K562 (cell line): Measurements from ENCODE around the gene SFTPB. TPM values are rescaled to one million over a fixed set of nuclear protein-coding genes. Genes with fewer than 3 reads are reported as not detected.

Source experiments
- ATF6 ChIP-seq: sonication (generic); formaldehyde crosslinking; IDR thresholded peaks from 2 replicates; pipeline ENCODE4 v1.4.0; 2020; ENCODE audit warnings: mild to moderate bottlenecking, missing genetic modification reagents
- CBFA2T2 ChIP-seq: fragments of 450-650 bp; conservative IDR thresholded peaks from 2 replicates; pipeline ENCODE4 v1.6.1; 2017; ENCODE audit warnings: mild to moderate bottlenecking
- CCNT2 ChIP-seq: IDR thresholded peaks from 2 replicates; pipeline ENCODE4 v1.6.1; 2011; ENCODE audit warnings: borderline replicate concordance, low read depth, mild to moderate bottlenecking, moderate library complexity, mixed read lengths, low read length; ENCODE audit not compliant: insufficient read length; ENCODE audit errors: extremely low read depth
- CREB3L1 ChIP-seq: fragments of 450-650 bp; IDR thresholded peaks from 2 replicates; pipeline ENCODE4 v1.6.1; 2014; ENCODE audit warnings: low read depth, mild to moderate bottlenecking, moderate library complexity, borderline replicate concordance
- ETV1 ChIP-seq: fragments of 450-650 bp; conservative IDR thresholded peaks from 2 replicates; pipeline ENCODE4 v1.6.1; 2016; ENCODE audit warnings: missing genetic modification characterization, control low read depth, low read depth, missing compliant biosample characterization
- GMEB1 ChIP-seq: fragments of 250-450 bp; sonication (Bioruptor Pico); IDR thresholded peaks from 2 replicates; pipeline ENCODE4 v1.4.0; 2020; ENCODE audit warnings: mild to moderate bottlenecking
- KDM4B ChIP-seq, 2 experiments: fragments of 450-650 bp in 1 of 2; sonication (generic) in 1 of 2; IDR thresholded peaks; 2 replicates each; pipeline ENCODE4 v1.6.1; 2016 to 2017; ENCODE audit warnings: borderline replicate concordance in 2 of 2, antibody characterized with exemption in 1 of 2, low read depth in 1 of 2, mild to moderate bottlenecking in 1 of 2
- NR2C2 ChIP-seq, 2 experiments: fragments of 200-800 bp in 1 of 2; sonication (Bioruptor generic) in 1 of 2; sonication (generic) in 1 of 2; formaldehyde crosslinking in 1 of 2; IDR thresholded peaks; 2 replicates each; pipeline versions ENCODE4 v1.6.1 to v1.8.0; 2016 to 2022; ENCODE audit warnings: mild to moderate bottlenecking in 1 of 2, missing compliant biosample characterization in 1 of 2, missing genetic modification characterization in 1 of 2, missing genetic modification reagents in 1 of 2
- REST ChIP-seq, 2 experiments: fragments of 450-650 bp; formaldehyde crosslinking in 1 of 2; IDR thresholded peaks; 2 replicates each; pipeline versions ENCODE4 v1.4.0 to v1.6.1; 2014 to 2020; ENCODE audit warnings: mild to moderate bottlenecking in 2 of 2, borderline replicate concordance in 1 of 2, low read depth in 1 of 2
- TCFL5 ChIP-seq: fragments of 250-450 bp; sonication (Bioruptor Pico); conservative IDR thresholded peaks from 2 replicates; pipeline ENCODE4 v1.6.1; 2021; ENCODE audit warnings: mild to moderate bottlenecking, moderate library complexity, matching md5 sums
- polyA plus RNA-seq, 8 experiments: library from polyadenylated mRNA; depleted of rRNA in 4 of 8; stranded (reverse) in 5 of 8; unstranded in 3 of 8; fragments of >200 nt; fragmentation: Nextera tagmentation in 2 of 8; fragmentation: Illumina TruSeq in 1 of 8; extraction: Ambion mirVana in 2 of 8; extraction: Trizol in 1 of 8; gene quantifications; 2 replicates each; pipeline versions ENCODE4 v1.2.1 to v1.2.3, GENCODE V29; 2011 to 2014; ENCODE audit warnings: inconsistent platforms in 1 of 8, missing spikeins in 1 of 8
- total RNA-seq, 7 experiments: library from RNA; depleted of rRNA in 6 of 7; stranded (reverse); fragments of >200 nt in 6 of 7; fragmentation: Illumina TruSeq in 2 of 7; extraction: Trizol in 2 of 7; gene quantifications; 2 replicates each; pipeline versions ENCODE4 v1.2.1 to v1.2.3, GENCODE V29; 2011 to 2021; ENCODE audit warnings: low replicate concordance in 1 of 7

Gene SFTPB
- total and polyA plus RNA-seq, 9 of the 15 experiments (the other 6 are each of a cell fraction or from before 2014, with no cell fraction given): 0.03 to 7.0 TPM; not detected in 7

GRCh38 chr2:85611705-85612587 is 56.1 kb downstream of the SFTPB start, which contains the start of gene C2orf68 (continued):
- TF ChIP-seq ATF6 (CRISPR knock-in tag) (no peak; the same call in 1 of the 2 replicates), CCNT2 (no peak), KDM4B (IDR thresholded peaks at IDR 0.05; ENCODE audit: borderline replicate concordance in 2 of 2, low read depth in 1 of 2) (peak in 1 of 2 experiments; percentile 89; a peak in 1 of 4 replicates), TCFL5 (CRISPR knock-in tag) (no peak), CREB3L1 (peak; percentile 20; the same call in 1 of the 2 replicates), REST (IDR thresholded peaks at IDR 0.05; ENCODE audit: borderline replicate concordance) (no peak), REST (CRISPR knock-in tag; IDR thresholded peaks at IDR 0.05; ENCODE audit: low read depth) (no peak; the same call in 1 of the 2 replicates), GMEB1 (no peak), NR2C2 (CRISPR knock-in tag; IDR thresholded peaks at IDR 0.05) (no peak), NR2C2 (tag; IDR thresholded peaks at IDR 0.05) (no peak), ETV1 (tag) (peak; percentile 89), CBFA2T2 (no peak)
